ENCODE data around the gene HNRNPA1. TPM values are rescaled to one million over a fixed set of nuclear protein-coding genes. Genes with fewer than 3 reads are reported as not detected.
"Not testable (repeated sequence)": the region's sequence is repeated elsewhere in the genome, so short reads cannot be mapped to it uniquely, and the experiment has no call there.

HNRNPA1 gene
- total RNA-seq, 2 experiments from 2014 or later, result 1,232 to 1,373 TPM

- no peak within 1 kb of the TSS for H3K4me3 Mint-ChIP-seq
- no peaks in the 10 kb centered on the region for H3K27me3 Mint-ChIP-seq
- H3K36me3 Mint-ChIP-seq, result peaks cover 25% of the 10 kb centered on the region
- DNase-seq (peak; percentile 100), ATAC-seq (peak; percentile 75)
- H3K4me1 Mint-ChIP-seq, result peaks cover 56% of the 10 kb centered on the region
- H3K27ac Mint-ChIP-seq, result no peak within 1 kb of the TSS
- no peaks in the 10 kb centered on the region for H3K9me3 Mint-ChIP-seq (ENCODE audit: low read depth)
- CTCF ChIA-PET, result interaction anchor here (0.7 to 3.8 kb wide), 14 partner anchors 8 to 100 kb away, joined by 3 to 19 read pairs (median 4); partner anchors contain the start of gene COPZ1
Measured at GRCh38 chr12:54279632-54280467, 676 bp upstream of the HNRNPA1 start, which contains the start of gene CBX5. CBX5 (minus strand) TSS chr12:54280122; CDS start chr12:54257650, 22,472 bp downstream.

- CTCF ChIA-PET, result interaction anchor here (1.1 to 3.8 kb wide), 5 partner anchors 9 to 87 kb away, joined by 3 to 19 read pairs (median 9); no protein-coding TSS in a partner anchor
- Mint-ChIP-seq H3K4me1 (peaks cover 56% of the 10 kb centered on the region), H3K36me3 (peaks cover 31% of the 10 kb centered on the region)
- H3K9me3 Mint-ChIP-seq (ENCODE audit: low read depth); ATAC-seq; H3K27ac Mint-ChIP-seq; H3K4me3 Mint-ChIP-seq; H3K27me3 Mint-ChIP-seq; DNase-seq: not testable (repeated sequence)
Measured at GRCh38 chr12:54281261-54281638, 724 bp downstream of the HNRNPA1 start.

- Mint-ChIP-seq H3K36me3 (peaks cover 31% of the 10 kb centered on the region), H3K4me1 (peaks cover 55% of the 10 kb centered on the region)
- not testable (repeated sequence) for DNase-seq; H3K9me3 Mint-ChIP-seq (ENCODE audit: low read depth); H3K27me3 Mint-ChIP-seq; H3K27ac Mint-ChIP-seq; ATAC-seq; H3K4me3 Mint-ChIP-seq
- CTCF ChIA-PET, result interaction anchor here (1.1 to 3.8 kb wide), 4 partner anchors 8 to 87 kb away, joined by 3 to 19 read pairs (median 12); no protein-coding TSS in a partner anchor
Measured at GRCh38 chr12:54281694-54282093, 1.2 kb downstream of the HNRNPA1 start.

- ATAC-seq (no peak), DNase-seq (peak; percentile 66)
- H3K27ac Mint-ChIP-seq, result no peak overlapping the region
- H3K27me3 Mint-ChIP-seq, result no peaks in the 10 kb centered on the region
- CTCF ChIA-PET, result interaction anchor here (0.9 to 3.1 kb wide), 6 partner anchors 8 to 76 kb away, joined by 3 to 21 read pairs (median 4); no protein-coding TSS in a partner anchor
- H3K36me3 Mint-ChIP-seq, result peaks cover 37% of the 10 kb centered on the region
- H3K4me1 Mint-ChIP-seq, result peaks cover 46% of the 10 kb centered on the region
- no peaks in the 10 kb centered on the region for H3K9me3 Mint-ChIP-seq (ENCODE audit: low read depth)
- no peak overlapping the region for H3K4me3 Mint-ChIP-seq
Measured at GRCh38 chr12:54282949-54283593, 2.5 kb downstream of the HNRNPA1 start.

- H3K27ac Mint-ChIP-seq, result peak overlapping the region; percentile 64
- not testable (repeated sequence) for H3K4me3 Mint-ChIP-seq; ATAC-seq; DNase-seq; H3K27me3 Mint-ChIP-seq; H3K9me3 Mint-ChIP-seq (ENCODE audit: low read depth)
- peaks cover 33% of the 10 kb centered on the region for H3K36me3 Mint-ChIP-seq
- peaks cover 43% of the 10 kb centered on the region for H3K4me1 Mint-ChIP-seq
- CTCF ChIA-PET, result interaction anchor here (0.7 to 3.1 kb wide), 8 partner anchors 7 to 84 kb away, joined by 3 to 21 read pairs (median 3); no protein-coding TSS in a partner anchor
Measured at GRCh38 chr12:54284070-54284780, 3.7 kb downstream of the HNRNPA1 start.

- Mint-ChIP-seq H3K27me3 (no peaks in the 10 kb centered on the region), H3K36me3 (peaks cover 33% of the 10 kb centered on the region), H3K27ac (peak overlapping the region; percentile 54), H3K4me1 (peaks cover 43% of the 10 kb centered on the region), H3K4me3 (no peak overlapping the region), H3K9me3 (ENCODE audit: low read depth) (no peaks in the 10 kb centered on the region)
- ATAC-seq (no peak), DNase-seq (no peak)
- CTCF ChIA-PET, result interaction anchor here (0.7 to 3.1 kb wide), 11 partner anchors 9 to 114 kb away, joined by 3 to 11 read pairs (median 4); partner anchors contain the start of gene COPZ1
Measured at GRCh38 chr12:54285150-54286041, 4.9 kb downstream of the HNRNPA1 start.

- peaks cover 33% of the 10 kb centered on the region for H3K36me3 Mint-ChIP-seq
- DNase-seq, result no peak
- H3K9me3 Mint-ChIP-seq (ENCODE audit: low read depth), result no peaks in the 10 kb centered on the region
- no peak overlapping the region for H3K4me3 Mint-ChIP-seq
- no peak for ATAC-seq
- no peaks in the 10 kb centered on the region for H3K27me3 Mint-ChIP-seq
- CTCF ChIA-PET, result interaction anchor here (0.7 to 1.9 kb wide), 16 partner anchors 8 to 153 kb away, joined by 3 to 7 read pairs (median 4); partner anchors contain the start of gene COPZ1
- H3K27ac Mint-ChIP-seq, result peak overlapping the region; percentile 32
- H3K4me1 Mint-ChIP-seq, result peaks cover 43% of the 10 kb centered on the region
Measured at GRCh38 chr12:54286042-54287030, 5.8 kb downstream of the HNRNPA1 start.

- Mint-ChIP-seq H3K27me3 (no peaks in the 10 kb centered on the region), H3K4me1 (peaks cover 39% of the 10 kb centered on the region), H3K36me3 (peaks cover 33% of the 10 kb centered on the region), H3K27ac (no peak overlapping the region), H3K4me3 (no peak overlapping the region), H3K9me3 (ENCODE audit: low read depth) (no peaks in the 10 kb centered on the region)
- CTCF ChIA-PET, result interaction anchor here (1.1 to 9.2 kb wide), 9 partner anchors 12 to 91 kb away, joined by 3 to 80 read pairs (median 3); partner anchors contain the start of gene COPZ1
- DNase-seq, result no peak
- ATAC-seq, result no peak
Measured at GRCh38 chr12:54287261-54288157, 7.0 kb downstream of the HNRNPA1 start.

GRCh38 chr12:54292083-54292930, 11.8 kb downstream of the HNRNPA1 start:
- H3K27ac Mint-ChIP-seq, result no peak overlapping the region
- CTCF ChIA-PET, result interaction anchor here (0.9 to 9.2 kb wide), 22 partner anchors 9 to 107 kb away, joined by 3 to 80 read pairs (median 9); partner anchors contain the start of genes CBX5, COPZ1, HNRNPA1 and NFE2
- ATAC-seq, result no peak
- no peaks in the 10 kb centered on the region for H3K9me3 Mint-ChIP-seq (ENCODE audit: low read depth)
- no peak overlapping the region for H3K4me3 Mint-ChIP-seq
- H3K4me1 Mint-ChIP-seq, result peaks cover 2% of the 10 kb centered on the region
- DNase-seq, result no peak
- H3K36me3 Mint-ChIP-seq, result peaks cover 8% of the 10 kb centered on the region
- peaks cover 8% of the 10 kb centered on the region for H3K27me3 Mint-ChIP-seq

- H3K4me1 Mint-ChIP-seq, result peaks cover 3% of the 10 kb centered on the region
- ATAC-seq, result no peak
- H3K4me3 Mint-ChIP-seq, result no peak overlapping the region
- no peak for DNase-seq
- no peak overlapping the region for H3K27ac Mint-ChIP-seq
- no peaks in the 10 kb centered on the region for H3K9me3 Mint-ChIP-seq (ENCODE audit: low read depth)
- H3K27me3 Mint-ChIP-seq, result peaks cover 11% of the 10 kb centered on the region
- peaks cover 4% of the 10 kb centered on the region for H3K36me3 Mint-ChIP-seq
- CTCF ChIA-PET, result interaction anchor here (1.0 to 9.2 kb wide), 15 partner anchors 9 to 106 kb away, joined by 3 to 80 read pairs (median 12); partner anchors contain the start of genes CBX5, COPZ1 and HNRNPA1
Measured at GRCh38 chr12:54292931-54293241, 12.4 kb downstream of the HNRNPA1 start.

All from activated CD8-positive, alpha-beta memory T cell treated with anti-CD3 and anti-CD28 coated beads, Interleukin-2, amount 10 ng/mL, durations not matched to agents 7 days and 5 days (primary cell).